Endometrial microvascular endothelial cells (primary cell): ENCODE measurements around the gene STK31. TPM values are rescaled to one million over a fixed set of nuclear protein-coding genes. Genes with fewer than 3 reads are reported as not detected.
"Not testable (repeated sequence)": the region's sequence is repeated elsewhere in the genome, so short reads cannot be mapped to it uniquely, and the experiment has no call there.

Experiments
- in situ Hi-C: cut with HindIII; loops from 2 replicates; pipeline ENCODE4 v1.10.0; 2017; ENCODE audit warnings: low sequenced_read_pairs, low pct_unique_long_range_greater_than_20kb; ENCODE audit errors: inconsistent ontology term
- total RNA-seq: library from RNA; depleted of rRNA; stranded (reverse); fragments of >200 nt; gene quantifications from one replicate; pipeline ENCODE4 v1.2.3, GENCODE V29; 2015; ENCODE audit errors: inconsistent ontology term

STK31 gene
- total RNA-seq, 1 donor from 2014 or later, result not detected

DNA sequence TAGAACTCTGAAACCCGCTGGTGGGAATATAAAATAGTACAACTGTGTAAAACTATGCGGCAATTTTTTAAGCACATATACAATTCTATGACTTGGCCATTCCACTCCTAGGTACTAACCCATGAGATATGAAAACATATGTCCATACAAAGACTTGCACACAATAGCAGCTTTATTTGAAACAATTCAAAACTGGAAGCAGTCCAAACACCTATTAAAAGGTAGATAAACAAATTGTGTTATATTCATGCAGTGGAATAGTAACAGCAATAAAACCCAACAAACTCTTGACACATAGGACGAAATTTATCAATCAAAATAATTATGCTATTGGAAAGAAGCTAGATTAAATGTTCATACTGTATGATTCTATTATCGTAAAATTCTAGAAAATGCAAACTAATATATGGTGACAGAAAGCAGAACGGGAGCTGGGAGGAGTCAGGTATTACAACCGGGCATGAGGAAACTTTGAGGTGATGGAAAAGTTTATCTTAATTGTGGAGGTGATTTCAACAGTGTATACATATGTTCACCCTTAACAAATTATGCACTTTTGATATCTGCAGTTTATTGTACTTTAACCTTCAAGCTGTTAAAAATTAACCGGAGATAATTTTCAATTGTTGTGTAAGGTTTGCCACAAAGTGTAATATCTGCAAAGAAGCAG, 803 bp upstream of the STK31 start:
- in situ Hi-C loops, result no loop called here

DNA sequence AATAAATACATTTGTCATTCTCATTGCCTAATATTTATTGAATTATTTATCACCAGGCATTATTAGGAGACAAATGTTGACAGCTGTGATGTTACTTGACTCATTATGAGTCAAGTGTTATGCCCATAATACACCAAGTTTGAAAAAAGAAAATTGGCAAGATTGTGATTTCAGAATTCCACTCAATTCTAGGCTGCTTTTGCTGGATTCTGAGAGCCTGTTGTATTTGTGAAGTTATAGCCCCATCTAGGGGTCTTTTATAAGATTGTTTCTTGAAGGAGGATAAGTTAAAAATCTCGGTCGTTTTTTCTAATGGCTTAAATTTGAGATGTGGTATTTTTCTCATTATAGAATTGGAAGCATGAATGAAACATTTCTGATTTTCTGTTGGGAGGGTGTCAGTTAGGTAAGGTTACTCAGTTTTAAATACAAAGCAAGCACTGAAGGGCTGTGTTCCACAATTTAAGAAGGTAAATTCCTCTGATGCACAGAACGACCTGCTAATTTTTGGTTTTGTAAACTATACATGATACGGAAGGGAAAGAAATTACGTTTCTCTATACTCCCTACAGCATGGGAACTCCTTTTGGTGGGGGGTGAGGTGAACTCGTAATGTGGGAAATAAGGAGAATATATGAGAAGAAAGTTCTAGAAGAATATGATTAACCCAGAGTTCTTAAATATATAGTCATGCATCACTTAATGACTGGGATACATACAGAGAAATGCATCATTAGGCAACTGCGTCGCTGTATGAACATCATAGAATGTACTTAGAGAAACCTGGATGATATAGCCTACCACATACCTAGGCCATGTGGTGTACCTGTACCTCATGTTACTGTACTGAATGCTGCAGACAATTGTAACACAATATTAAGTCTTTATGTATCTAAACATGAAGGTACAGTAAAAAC, 2.6 kb downstream of the STK31 start:
- in situ Hi-C loops, result no loop called here

DNA sequence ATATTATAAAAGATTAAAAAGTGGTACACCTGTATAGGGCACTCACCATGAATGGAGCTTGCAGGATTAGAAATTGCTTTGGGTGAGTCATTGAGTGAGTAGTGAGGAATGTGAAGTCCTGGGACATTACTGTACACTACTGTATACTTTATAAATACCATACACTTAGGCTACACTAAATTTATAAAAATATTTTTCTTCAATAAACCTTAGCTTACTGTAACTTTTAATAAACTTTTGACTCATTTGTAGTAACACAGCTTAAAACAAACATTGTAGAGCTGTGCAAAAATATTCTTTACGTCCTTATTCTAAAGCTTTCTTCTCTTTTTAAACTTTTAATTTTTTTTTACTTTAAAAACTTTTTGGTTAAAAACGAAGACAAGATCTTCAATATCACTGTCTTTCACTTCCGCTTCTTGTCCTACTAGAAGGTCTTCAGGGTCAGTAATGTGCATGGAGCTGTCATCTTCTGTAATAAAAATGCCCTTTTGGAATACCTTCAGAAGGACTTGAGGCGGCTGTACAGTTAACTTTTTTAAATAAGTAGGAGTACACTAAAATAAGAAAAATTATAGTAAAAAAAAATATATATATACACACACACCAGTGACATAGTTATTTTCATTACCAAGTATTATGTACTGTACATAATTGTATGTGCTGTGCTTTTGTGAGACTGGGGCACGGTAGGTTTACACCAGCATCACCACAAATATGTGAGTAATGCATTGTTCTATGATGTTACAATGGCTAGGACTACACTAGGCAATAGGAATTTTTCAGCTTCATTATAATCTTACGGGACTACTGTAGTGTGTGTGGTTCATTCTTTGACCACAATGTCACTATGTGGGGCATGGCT, 3.5 kb downstream of the STK31 start:
- in situ Hi-C loops, result no loop called here

DNA sequence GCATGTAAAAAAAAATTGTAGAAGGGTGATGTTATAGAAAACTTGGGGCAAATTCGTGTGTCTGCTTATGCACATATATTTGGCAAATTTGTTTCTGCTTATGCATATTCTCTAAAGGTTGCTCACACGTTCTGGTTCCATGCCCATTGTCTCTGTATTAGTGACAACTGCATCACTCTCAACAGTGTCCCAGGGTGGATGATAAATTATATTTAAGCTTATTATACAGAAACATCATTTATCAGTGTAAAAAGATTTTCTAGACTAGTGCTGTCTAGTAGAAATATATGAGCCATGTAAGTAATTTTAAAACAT, 4.1 kb downstream of the STK31 start:
- in situ Hi-C loops, result no loop called here

DNA sequence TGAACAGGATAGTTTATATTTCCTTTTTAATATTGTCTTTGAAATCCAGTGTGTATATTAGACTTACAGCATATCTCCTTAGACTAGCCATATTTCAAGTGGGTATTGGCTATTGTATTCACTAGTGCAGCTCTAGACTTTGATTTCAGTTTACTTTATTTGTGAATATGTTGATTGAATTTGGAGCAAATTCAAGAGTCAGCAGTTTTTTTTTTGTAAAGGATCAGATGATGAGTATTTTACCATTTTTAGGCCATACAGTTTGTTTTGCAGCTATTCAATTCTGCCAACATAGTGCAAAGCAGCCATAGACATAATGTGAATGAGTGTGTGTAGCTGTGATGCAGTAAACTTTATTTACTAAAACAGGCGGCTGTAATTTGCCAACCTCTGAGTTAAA, 4.6 kb downstream of the STK31 start:
- in situ Hi-C loops, result no loop called here

DNA sequence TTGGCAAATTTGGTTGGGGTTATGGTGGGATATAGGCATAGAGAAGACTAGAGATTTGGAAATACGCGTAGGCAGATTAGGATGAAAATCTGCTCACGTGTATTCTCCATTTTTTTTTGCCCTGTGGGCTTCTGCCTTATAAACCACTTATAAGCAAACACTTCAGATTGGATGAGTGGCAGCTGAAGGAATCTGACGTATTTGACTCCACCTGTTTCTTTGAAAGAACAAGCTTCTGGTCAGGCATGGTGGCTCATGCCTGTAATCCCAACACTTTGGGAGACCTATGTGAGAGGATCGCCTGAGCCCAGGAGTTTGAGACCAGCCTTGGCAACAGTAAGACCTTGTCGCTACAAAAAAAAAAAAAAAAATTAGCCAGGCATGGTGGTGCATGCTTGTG, 5.1 kb downstream of the STK31 start:
- in situ Hi-C loops, result no loop called here

DNA sequence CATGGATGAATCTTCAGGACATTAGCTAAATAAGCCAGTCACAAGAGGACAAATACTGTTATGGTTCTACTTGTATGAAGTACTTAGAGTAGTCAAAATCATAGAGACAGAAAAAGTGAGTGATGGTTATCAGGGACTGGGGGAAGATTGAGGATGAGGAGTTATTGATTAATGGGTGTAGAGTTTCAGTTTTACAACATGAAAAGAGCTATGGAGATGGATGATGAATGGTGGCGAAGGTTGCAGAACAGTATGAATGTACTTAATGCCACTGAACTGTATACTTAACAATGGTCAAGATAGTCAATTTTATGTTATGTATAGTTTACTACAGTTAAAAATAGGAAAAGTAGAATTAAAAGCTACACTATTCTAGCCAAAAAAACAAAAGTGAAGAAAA, 7.8 kb downstream of the STK31 start:
- in situ Hi-C loops, result no loop called here

DNA sequence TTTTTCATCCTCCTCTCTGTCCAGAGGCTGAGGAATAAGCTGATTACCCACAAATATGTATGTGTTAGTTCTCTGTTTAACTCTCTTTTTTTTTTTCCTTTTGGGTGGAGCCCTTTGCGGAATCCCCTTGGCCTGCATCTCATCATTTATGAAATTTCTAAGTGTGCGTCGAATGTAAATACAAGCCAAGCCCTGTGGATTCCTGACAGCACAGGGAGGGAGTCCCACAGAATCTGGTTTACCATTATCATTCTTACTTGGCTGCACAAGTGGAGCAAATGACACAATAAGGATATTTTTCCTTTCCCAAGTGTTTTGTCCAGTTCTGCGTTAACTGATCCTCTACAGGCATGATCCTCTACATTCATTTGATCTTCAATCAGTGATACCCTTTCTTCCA, 11.4 kb downstream of the STK31 start:
- in situ Hi-C loops, result no loop called here

DNA sequence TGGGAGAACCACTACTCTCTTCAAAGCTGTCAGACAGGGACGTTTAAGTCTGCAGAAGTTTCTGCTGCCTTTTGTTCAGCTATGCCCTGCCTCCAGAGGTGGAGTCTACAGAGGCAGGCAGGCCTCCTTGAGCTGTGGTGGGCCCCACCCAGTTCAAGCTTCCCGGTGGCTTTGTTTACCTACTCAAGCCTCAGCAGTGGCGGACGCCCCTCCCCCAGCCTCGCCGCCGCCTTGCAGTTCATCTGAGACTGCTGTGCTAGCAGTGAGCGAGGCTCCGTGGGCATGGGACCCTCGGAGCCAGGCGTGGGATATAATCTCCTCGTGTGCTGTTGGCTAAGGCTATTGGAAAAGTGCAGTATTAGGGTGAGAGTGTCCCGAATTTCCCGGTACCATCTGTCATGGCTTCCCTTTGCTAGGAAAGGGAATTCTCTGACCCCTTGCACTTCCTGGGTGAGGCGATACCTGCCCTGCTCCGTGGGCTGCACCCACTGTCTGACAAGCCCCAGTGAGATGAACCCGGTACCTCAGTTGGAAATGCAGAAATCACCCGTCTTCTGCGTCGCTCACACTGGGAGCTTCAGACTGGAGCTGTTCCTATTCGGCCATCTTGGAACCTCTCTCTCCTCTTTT, 12.7 kb downstream of the STK31 start:
- in situ Hi-C loops, result not testable (repeated sequence)

DNA sequence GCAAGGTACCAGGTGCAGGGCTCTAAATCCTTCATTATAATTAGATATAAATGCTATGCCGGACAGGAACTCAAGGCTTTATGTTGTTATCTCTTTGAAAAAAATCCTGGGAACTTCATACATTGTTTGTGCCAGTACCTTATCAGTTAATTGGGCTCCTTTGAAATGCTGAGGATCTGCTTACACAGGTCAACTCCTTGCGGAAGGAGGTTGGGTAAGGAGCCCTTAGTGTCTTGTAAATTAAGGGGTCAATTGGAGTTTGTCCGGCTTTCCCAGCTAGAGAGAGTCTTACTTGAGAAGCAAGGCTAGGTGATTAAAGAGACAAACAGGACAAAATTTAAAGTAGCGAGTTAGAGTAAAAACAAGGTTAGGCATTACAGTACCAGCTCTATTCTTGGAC, 14.1 kb downstream of the STK31 start:
- in situ Hi-C loops, result not testable (repeated sequence)

DNA sequence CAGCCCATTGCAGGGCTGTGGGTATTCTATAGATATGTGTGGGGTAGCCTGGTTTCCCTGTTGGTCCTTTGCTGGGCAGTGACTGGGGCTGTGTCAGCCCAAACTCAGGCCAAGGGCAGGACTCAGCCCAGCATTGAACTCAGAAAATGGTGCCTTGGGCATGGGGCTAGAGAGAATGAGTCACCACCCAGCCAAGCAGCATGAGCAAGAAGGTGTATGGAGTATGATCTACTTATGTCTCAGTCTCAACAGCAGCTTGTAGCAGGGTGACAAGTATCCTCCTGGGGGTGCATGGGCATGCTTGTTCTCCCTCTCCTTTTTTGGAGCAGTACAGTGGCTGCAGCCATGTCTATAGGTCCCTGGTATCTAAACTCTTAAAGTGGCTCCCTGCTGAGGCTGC, 32.0 kb downstream of the STK31 start:
- in situ Hi-C loops, result no loop called here

DNA sequence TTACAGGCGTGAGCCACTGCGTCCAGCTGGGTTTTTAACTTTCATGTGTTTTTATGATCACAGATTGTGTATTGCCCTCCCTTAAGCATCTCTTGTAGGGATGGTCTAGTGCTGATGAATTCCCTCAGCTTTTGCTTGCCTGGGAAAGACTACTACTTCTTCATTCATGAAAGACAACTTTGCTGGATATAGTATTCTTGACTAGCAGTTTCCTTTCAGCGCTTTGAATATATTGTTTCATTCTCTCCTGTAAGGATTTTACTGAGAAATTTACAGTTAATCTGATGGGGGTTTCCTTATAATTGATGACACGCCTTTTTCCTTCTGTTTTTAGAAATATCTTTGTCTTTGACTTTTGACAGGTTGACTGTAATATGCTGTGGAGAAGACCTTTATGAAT, 33.2 kb downstream of the STK31 start:
- in situ Hi-C loops, result no loop called here

DNA sequence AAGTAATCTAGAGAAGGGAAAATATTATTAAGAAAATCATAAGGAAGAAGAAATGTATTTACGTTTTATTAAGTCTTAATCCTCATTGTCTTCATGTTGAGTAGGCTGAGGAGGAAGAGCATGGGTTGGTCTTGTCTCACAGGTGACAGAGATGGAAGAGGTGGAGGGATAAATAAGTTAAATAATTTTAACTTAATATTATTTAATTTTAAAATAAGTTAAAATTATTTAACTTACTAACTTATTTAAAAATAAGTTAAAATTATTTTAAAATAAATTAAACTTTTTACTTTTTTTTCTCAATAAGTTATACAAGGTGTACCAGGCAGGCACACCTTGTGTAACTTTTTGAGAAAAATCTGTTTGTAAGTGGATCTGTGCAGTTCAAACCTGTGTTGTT, 36.6 kb downstream of the STK31 start:
- in situ Hi-C loops, result no loop called here

DNA sequence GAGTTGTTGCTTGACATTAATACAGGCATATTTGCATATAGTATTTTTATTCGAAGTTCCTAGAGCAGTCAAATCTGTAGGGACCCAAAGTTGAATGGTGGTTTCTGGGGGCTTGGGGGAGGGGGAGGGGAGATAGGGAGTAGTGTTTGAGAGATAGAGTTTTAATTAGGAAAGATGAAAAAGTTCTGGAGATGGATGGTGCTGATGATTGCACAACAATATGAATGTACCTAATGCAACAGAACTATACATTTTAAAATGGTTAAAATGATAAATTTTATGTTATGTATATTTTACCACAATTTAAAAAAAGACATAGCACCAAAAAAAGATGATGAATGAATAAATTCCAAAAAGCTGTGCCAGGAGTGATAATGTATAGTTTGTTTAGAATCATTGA, 41.8 kb downstream of the STK31 start:
- in situ Hi-C loops, result no loop called here

DNA sequence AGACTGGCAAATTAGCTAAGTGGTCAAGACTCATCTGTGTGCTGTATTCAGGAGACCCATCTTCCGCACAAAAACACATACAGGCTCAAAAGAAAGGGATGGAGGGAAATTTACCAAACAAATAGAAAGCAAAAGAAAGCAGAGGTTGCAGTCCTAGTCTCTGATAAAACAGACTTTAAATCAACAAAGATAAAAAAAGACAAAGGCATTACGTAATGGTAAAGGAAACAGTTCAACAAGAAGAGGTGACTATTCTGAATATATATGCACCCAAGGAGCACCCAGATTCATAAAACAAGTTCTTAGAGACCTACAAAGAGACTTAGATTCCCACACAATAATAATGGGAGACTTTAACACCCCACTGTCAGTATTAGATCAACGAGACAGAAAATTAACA, 48.8 kb downstream of the STK31 start:
- in situ Hi-C loops, result not testable (repeated sequence)

DNA sequence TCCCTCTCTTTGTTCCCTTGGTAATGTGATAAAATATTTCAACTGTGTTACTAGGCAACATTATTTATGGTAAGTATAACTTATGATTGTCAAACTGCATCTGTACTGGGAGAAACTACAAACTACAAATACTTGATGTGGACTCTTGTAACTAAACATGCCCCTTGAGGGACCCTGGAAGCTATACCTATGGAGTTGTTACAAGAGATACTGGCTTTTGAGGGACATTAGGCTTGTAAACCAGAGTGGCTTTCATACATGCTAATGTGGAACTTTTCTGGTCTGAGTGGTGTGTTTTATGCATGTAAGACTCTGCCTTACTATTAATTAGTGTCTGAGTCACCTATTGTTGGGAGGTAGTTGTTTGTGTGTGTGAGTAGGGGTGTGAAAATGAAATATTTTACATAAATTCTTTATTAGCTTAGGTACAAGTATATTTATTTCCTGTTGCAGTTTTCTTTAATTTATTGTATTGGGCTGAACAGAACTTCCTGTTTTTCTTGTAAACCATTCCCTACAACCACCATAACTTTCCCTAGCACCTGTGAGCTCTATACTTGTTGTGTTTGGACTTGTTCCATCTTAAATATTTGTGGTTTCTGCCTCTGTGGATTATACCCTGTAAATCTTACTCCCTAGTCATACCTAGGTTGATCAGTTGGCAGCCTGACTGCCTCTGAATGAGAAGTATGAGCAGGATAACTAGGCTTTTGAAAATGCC, 49.8 kb downstream of the STK31 start:
- in situ Hi-C loops, result no loop called here

DNA sequence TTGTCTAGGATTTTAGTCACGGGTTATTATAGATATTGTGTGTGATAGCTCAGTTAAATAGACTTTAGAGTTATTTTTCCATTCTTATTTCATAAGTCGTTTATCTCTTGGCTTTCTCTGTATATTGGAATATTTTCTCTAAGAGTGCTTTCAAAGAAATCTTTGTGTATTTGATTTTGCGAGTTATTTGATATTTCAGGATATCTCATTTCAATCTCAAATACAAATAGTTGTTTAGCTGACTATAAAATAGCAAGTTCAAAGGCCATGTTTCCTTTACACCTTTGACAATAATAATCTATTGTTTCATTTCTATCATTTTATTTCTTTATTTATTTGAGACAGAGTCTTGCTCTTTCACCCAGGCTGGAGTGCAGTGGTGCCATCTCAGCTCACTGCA, 55.9 kb downstream of the STK31 start:
- in situ Hi-C loops, result no loop called here

DNA sequence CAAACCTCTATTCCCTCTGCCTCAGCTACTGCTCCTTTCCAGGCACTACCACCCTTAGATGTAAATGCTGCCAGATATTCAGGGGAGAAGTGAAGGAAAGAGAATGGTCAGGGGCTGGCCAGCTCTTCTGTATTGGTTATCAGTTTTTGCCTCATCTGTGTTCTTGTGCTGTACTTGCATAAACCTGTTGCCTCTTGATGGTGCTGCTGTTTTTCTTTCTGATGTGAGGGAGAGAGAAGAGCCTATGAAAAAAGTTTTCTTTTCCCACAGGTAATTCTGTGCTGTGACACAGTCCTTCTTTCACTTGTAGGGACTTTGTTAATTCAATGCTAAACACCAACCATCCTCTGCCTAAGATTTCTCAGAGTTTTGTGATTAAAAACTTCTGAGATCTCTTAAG, 57.5 kb downstream of the STK31 start:
- in situ Hi-C loops, result no loop called here

DNA sequence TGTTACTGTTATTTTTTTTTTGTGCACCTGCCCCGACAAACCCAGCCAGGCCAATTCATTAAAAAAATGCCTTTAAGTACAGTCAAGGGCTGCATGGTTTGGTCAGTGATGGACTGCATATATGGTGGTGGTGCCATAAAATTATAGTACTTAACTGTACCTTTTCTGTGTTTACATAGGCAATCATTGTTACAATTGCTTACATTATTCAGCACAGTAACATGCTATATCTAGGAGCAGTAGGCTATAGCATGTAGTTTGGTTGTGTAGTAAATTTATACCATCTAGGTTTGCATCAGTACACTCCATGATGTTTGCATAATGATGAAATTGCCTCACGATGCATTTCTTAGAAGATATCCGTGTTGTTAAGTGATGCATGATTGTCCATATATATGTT, 58.0 kb downstream of the STK31 start:
- in situ Hi-C loops, result no loop called here
